ENCODE data around the gene TEX54.

Gene TEX54

DNA sequence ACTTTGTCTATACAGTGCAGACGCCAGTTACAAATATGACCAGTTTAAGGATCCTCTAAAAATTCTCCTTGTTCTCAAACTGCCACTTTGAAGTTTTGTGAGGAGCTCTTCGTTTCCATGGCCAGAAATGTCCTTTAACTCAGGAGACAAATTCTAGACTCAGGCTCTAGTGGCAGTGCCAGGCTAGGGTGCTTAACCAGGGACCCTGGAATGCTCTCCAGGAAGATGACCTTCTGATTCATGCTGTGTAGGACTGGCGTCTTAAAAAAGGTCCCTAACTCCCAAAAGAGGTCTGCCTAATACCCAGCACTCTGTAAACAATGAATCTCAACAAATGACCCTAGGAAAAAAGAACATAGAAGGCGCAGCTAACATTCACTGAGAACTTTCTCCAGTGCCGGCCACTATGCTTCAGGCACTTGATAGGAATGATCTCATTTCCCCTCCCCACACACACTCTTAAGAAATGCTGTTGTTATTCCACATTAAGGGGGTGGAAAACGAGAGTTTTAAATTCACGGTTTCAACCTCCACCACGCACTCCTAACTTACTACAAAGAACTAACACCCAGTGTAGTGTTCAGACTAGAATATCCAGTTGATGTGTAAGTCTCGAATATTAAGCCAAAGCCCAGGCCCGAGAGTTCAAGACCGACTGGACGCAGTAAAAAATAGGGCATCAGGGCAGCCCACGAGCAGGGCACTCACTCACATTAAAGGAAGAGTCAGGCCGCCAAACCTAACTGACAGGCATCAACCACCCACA lies 28.1 kb downstream of the TEX54 start:
- H3K36me3 ChIP-seq (ENCODE audit: insufficient read depth, low read length) = peaks cover 40% of the 10 kb centered on the region
- no peaks in the 10 kb centered on the region for H3K27me3 ChIP-seq (ENCODE audit: insufficient read depth, low read length)
- peak overlapping the region; percentile 92 for H3K4me3 ChIP-seq (ENCODE audit: low read length)

DNA sequence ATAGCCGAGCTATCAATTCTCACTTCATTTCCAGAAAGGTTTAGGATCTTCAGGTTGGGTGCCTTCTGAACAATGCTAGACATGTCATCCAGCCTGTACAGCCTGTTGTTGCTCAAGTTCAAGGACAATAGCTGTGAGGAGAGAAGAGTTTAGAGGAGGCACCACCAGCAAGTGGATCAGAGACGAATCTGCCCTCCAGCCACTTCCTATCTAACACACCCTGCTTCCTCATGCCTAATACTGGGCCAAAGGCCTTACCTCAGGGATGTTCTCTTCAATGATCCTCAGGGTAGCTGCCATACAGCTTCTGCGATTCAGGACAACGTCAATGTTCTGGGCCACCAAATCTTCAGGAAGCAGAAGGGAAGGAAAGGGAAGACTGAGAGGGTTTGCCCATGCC lies 31.6 kb downstream of the TEX54 start:
- Histone ChIP-seq H3K36me3 (ENCODE audit: insufficient read depth, low read length) (peaks cover 67% of the 10 kb centered on the region), H2AFZ (ENCODE audit: low read depth, low read length) (no peak overlapping the region), H3K27me3 (ENCODE audit: insufficient read depth, low read length) (no peaks in the 10 kb centered on the region), H3K4me3 (ENCODE audit: low read length) (no peak overlapping the region), H3K9me3 (ENCODE audit: low read length) (no peaks in the 10 kb centered on the region), H3K4me1 (ENCODE audit: insufficient read depth, low read length) (peaks cover 14% of the 10 kb centered on the region)

More for the DNA sequence above, 28.1 kb downstream of the TEX54 start:
- Histone ChIP-seq H3K9me3 (ENCODE audit: low read length) (no peaks in the 10 kb centered on the region), H2AFZ (ENCODE audit: low read depth, low read length) (no peak overlapping the region), H3K4me1 (ENCODE audit: insufficient read depth, low read length) (peaks cover 21% of the 10 kb centered on the region)

DNA sequence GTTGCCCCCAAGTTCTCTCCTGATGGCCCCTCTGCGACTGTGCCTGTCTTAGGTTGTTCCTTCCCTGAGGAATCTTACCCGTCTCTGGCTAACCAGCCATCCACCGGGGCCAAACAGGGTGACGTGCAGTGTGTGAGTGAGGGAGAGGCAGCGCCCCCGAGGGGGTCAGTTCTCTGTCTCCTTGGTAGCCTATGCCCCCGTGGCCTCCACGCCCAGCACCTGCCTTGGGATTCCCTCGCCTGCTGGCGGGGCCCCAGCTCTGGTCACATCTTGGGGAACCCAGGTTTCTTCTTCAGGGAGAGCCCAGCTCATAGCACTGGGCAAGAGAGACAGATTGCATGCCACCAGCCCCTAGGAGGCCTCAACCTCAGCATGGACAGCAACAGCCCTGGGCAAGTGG lies 33.2 kb downstream of the TEX54 start:
- no peak overlapping the region for H2AFZ ChIP-seq (ENCODE audit: low read depth, low read length)
- H3K4me3 ChIP-seq (ENCODE audit: low read length) = no peak overlapping the region
- no peaks in the 10 kb centered on the region for H3K27me3 ChIP-seq (ENCODE audit: insufficient read depth, low read length)
- no peaks in the 10 kb centered on the region for H3K9me3 ChIP-seq (ENCODE audit: low read length)
- peaks cover 10% of the 10 kb centered on the region for H3K4me1 ChIP-seq (ENCODE audit: insufficient read depth, low read length)
- peaks cover 83% of the 10 kb centered on the region for H3K36me3 ChIP-seq (ENCODE audit: insufficient read depth, low read length)

DNA sequence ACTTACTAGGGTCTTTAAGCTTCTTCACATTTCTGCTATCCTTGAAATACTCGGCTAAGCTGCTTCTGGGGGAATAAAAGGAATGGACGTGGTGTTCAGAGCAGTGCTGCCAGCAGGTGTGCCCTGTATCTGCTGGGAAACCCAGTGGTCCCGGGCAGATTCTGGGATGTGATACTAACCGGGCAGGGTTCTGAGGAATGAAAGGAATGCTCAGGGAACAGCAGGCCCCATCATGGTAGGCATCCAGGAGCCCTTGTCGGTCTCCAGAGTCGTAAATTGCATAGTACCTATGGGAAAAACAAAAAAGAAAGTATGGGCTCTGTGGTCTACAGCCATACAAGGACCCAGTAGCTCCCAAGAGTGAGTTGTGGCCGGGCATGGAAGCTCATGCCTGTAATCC lies 36.4 kb downstream of the TEX54 start:
- Histone ChIP-seq H2AFZ (ENCODE audit: low read depth, low read length) (no peak overlapping the region), H3K36me3 (ENCODE audit: insufficient read depth, low read length) (peaks cover 83% of the 10 kb centered on the region), H3K4me1 (ENCODE audit: insufficient read depth, low read length) (peaks cover 11% of the 10 kb centered on the region), H3K4me3 (ENCODE audit: low read length) (no peak overlapping the region), H3K9me3 (ENCODE audit: low read length) (no peaks in the 10 kb centered on the region), H3K27me3 (ENCODE audit: insufficient read depth, low read length) (no peaks in the 10 kb centered on the region)

DNA sequence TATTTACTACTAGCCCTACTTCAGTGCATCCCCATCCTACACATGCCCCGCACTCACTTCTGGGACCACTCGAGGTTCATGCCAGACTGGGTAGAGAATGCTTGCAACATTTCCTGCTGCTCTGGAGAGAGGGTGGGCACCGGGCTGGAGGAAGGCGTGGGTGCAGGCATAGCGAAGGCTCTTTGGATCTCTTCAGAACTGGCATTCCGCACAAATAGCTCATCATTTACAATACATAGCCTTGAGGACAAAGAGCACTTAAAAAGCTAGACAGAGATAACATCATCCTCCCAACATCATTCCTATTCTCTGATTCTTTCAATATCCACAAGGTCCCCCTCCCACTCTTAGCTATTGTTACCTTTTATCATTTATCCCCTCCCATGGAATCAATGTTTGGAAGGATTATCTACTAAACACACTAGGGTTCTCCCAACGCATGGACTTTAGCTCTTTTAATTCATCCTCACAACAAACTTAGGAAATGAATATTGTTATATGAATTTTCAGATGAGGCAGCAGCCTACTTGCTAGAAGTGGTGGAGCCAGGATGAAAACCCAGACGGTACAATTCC lies 38.4 kb downstream of the TEX54 start:
- no peaks in the 10 kb centered on the region for H3K9me3 ChIP-seq (ENCODE audit: low read length)
- no peaks in the 10 kb centered on the region for H3K27me3 ChIP-seq (ENCODE audit: insufficient read depth, low read length)
- H3K4me1 ChIP-seq (ENCODE audit: insufficient read depth, low read length) = peaks cover 21% of the 10 kb centered on the region
- no peak overlapping the region for H2AFZ ChIP-seq (ENCODE audit: low read depth, low read length)
- H3K36me3 ChIP-seq (ENCODE audit: insufficient read depth, low read length) = peaks cover 81% of the 10 kb centered on the region
- no peak overlapping the region for H3K4me3 ChIP-seq (ENCODE audit: low read length)

DNA sequence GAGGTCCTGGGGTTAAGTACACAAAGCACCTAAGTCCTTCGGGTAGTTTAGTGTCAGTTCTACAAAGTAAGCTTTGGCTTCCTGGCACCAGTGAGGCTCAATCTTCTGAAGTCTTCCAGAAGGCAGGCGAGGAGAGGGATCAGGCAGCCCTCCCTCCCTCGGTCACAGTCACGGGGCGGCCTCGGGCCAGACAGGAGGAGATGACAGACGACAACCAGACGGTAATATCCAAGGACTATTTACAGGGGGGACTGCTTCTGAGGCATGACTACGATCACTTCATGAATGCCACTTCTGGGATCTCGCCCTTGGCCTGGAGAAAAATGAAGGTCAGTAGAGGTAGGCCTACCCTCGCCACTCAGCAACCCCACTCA lies 40.5 kb downstream of the TEX54 start:
- H3K9me3 ChIP-seq (ENCODE audit: low read length) = no peaks in the 10 kb centered on the region
- peaks cover 68% of the 10 kb centered on the region for H3K36me3 ChIP-seq (ENCODE audit: insufficient read depth, low read length)
- H2AFZ ChIP-seq (ENCODE audit: low read depth, low read length) = no peak overlapping the region
- peaks cover 21% of the 10 kb centered on the region for H3K4me1 ChIP-seq (ENCODE audit: insufficient read depth, low read length)
- H3K4me3 ChIP-seq (ENCODE audit: low read length) = peak overlapping the region; percentile 67
- H3K27me3 ChIP-seq (ENCODE audit: insufficient read depth, low read length) = no peaks in the 10 kb centered on the region

DNA sequence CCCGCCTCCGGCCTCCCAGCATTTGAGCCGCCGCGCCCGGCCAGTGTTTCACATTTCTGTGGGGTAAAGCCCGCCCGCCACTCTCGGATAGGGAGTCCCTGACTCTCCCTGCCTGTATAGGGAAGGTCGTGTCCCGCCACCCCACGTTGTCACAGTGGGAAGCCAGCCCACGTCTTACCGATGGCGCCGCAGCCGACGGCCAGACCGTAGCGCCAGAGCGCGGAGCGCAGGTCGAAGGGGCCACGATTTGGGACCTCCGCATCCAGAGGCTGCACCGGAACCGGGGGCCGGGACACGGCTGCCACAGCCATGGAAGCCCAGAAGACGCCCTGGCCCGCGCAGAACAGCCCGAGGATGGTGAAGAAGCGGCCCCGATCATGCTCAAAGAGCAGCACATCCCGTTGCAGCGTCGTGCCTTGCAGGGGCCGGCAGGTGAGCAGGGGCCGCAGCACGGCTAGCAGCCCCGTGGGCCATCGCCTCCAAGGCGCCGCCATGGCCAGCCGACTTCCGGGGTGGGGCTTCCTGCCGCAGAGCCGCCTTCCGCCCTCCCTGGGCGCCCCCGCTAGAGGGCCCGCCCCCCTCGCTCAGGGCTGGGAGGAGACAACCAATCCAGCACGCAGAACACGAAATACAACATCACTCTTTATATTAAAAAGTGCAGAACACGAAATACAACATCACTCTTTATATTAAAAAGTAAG lies 41.0 kb downstream of the TEX54 start, which contains the start of gene TMEM223:
Gene TMEM223, minus strand, starts transcription at position 506 of the 701 bp plus-strand sequence. Its CDS starts 12 bp downstream, at position 494.
- no peak within 1 kb of the TSS for H2AFZ ChIP-seq (ENCODE audit: low read depth, low read length)
- H3K27me3 ChIP-seq (ENCODE audit: insufficient read depth, low read length) = no peaks in the 10 kb centered on the region
- peak within 1 kb of the TSS; percentile 67 for H3K4me3 ChIP-seq (ENCODE audit: low read length)
- no peaks in the 10 kb centered on the region for H3K9me3 ChIP-seq (ENCODE audit: low read length)
- peaks cover 62% of the 10 kb centered on the region for H3K36me3 ChIP-seq (ENCODE audit: insufficient read depth, low read length)
- peaks cover 21% of the 10 kb centered on the region for H3K4me1 ChIP-seq (ENCODE audit: insufficient read depth, low read length)

DNA sequence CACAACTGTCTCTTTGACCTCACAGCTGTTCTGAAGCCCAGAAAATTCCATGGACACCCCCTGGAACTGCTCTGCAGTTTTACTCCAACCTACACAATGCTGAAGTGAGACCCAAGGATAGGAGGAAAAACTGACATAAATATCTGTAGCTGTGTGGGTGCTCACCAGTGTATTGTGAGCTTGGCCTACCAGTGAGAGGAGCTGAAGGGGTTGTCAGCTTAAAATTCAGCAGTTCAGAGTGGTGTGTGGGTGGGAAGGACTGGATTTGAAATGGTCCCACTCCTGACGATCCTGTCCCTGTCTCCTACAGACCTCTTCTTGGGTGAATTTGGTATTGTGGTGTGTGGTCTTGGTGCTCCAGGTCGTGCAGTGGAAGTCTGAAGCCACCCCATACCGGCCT lies 43.1 kb downstream of the TEX54 start:
- no peak overlapping the region for H3K4me3 ChIP-seq (ENCODE audit: low read length)
- peaks cover 50% of the 10 kb centered on the region for H3K36me3 ChIP-seq (ENCODE audit: insufficient read depth, low read length)
- H2AFZ ChIP-seq (ENCODE audit: low read depth, low read length) = no peak overlapping the region
- peaks cover 25% of the 10 kb centered on the region for H3K4me1 ChIP-seq (ENCODE audit: insufficient read depth, low read length)
- no peaks in the 10 kb centered on the region for H3K27me3 ChIP-seq (ENCODE audit: insufficient read depth, low read length)
- H3K9me3 ChIP-seq (ENCODE audit: low read length) = no peaks in the 10 kb centered on the region

DNA sequence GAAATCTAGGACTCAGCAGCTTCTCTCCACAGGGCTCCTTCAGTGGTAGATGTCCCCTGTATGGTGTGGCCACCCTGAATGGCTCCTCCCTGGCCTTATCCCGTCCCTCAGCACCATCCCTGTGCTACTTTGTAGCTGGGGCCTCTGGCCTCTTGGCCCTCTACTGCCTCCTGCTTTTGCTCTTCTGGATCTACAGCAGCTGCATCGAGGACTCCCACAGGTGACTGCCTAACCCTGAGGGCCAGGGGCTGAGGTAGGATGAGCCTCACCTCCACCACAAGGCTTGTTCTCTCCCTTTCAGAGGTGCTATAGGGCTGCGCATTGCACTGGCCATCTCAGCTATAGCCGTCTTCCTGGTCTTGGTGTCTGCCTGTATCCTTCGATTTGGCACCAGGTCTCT lies 43.6 kb downstream of the TEX54 start:
- Histone ChIP-seq H3K27me3 (ENCODE audit: insufficient read depth, low read length) (no peaks in the 10 kb centered on the region), H2AFZ (ENCODE audit: low read depth, low read length) (no peak overlapping the region), H3K9me3 (ENCODE audit: low read length) (no peaks in the 10 kb centered on the region), H3K36me3 (ENCODE audit: insufficient read depth, low read length) (peaks cover 44% of the 10 kb centered on the region), H3K4me1 (ENCODE audit: insufficient read depth, low read length) (peaks cover 25% of the 10 kb centered on the region), H3K4me3 (ENCODE audit: low read length) (no peak overlapping the region)

DNA sequence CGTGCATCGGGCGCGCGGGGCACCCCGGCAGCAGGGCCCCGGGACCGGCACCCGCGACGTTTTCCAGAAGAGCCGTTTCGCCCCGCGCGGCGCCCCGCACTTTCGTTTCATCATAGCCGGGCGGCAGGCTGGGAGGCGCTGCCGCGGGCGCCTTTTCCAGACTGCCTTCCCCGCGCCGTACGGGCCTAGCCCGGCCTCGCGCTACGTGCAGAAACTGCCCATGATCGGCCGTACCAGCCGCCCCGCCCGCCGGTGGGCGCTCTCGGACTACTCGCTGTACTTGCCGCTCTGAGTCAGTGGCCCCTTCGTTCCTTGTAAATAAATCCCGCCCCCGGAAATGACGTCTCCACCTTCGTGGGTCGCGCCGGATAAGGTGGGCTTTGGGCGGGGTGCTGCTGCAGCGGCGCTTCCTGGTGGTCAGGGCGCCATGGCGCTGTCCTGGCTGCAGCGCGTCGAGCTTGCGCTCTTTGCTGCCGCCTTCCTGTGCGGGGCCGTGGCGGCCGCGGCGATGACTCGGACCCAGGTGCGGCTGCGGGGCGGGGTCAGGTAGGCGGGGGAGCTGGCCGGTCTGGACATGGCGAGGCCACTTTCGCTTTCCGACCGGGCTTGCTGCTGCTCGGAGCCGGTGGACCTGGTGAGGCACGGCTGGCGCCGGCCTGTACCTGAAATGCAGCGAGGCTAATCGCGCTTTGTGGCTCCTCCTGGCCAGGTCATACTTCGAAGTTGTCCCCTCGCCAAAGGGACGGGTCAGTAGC lies 45.5 kb downstream of the TEX54 start, which contains the start of gene TMEM179B:
Gene TMEM179B, plus strand, starts transcription at position 398 of the 755 bp plus-strand sequence. Its CDS starts 30 bp downstream, at position 428.
- H3K36me3 ChIP-seq (ENCODE audit: insufficient read depth, low read length) = peaks cover 45% of the 10 kb centered on the region

DNA sequence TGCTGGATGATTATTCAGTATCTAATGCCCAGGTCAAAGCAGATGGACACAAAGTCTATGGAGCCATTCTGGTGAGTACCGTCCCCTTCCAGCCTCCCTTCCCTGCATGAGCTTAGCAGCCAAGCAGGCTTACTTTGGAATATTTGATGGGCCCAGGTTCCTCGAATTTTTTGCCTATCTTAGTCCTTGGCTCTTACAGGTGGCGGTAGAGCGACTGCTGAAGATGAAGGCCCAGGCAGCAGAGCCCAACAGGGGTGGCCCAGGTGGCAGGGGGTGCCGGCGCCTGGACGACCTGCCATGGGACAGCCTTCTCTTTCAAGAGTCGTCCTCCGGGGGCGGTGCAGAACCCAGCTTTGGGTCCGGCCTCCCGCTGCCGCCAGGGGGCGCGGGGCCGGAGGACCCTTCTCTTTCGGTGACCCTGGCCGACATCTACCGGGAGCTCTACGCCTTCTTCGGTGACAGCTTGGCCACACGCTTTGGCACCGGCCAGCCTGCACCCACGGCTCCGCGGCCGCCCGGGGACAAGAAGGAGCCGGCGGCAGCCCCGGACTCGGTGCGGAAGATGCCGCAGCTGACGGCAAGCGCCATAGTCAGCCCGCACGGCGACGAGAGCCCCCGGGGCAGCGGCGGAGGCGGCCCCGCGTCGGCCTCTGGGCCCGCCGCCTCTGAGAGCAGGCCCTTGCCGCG lies 46.2 kb downstream of the TEX54 start:
- Histone ChIP-seq H3K36me3 (ENCODE audit: insufficient read depth, low read length) (peaks cover 48% of the 10 kb centered on the region), H2AFZ (ENCODE audit: low read depth, low read length) (no peak overlapping the region), H3K9me3 (ENCODE audit: low read length) (no peaks in the 10 kb centered on the region), H3K27me3 (ENCODE audit: insufficient read depth, low read length) (no peaks in the 10 kb centered on the region), H3K4me3 (ENCODE audit: low read length) (peak overlapping the region; percentile 95), H3K4me1 (ENCODE audit: insufficient read depth, low read length) (peaks cover 16% of the 10 kb centered on the region)

More for the DNA sequence above, 45.5 kb downstream of the TEX54 start, which contains the start of gene TMEM179B:
- no peaks in the 10 kb centered on the region for H3K27me3 ChIP-seq (ENCODE audit: insufficient read depth, low read length)
- H3K4me1 ChIP-seq (ENCODE audit: insufficient read depth, low read length) = peaks cover 20% of the 10 kb centered on the region
- peak within 1 kb of the TSS; percentile 95 for H3K4me3 ChIP-seq (ENCODE audit: low read length)
- H3K9me3 ChIP-seq (ENCODE audit: low read length) = no peaks in the 10 kb centered on the region
- no peak within 1 kb of the TSS for H2AFZ ChIP-seq (ENCODE audit: low read depth, low read length)

DNA sequence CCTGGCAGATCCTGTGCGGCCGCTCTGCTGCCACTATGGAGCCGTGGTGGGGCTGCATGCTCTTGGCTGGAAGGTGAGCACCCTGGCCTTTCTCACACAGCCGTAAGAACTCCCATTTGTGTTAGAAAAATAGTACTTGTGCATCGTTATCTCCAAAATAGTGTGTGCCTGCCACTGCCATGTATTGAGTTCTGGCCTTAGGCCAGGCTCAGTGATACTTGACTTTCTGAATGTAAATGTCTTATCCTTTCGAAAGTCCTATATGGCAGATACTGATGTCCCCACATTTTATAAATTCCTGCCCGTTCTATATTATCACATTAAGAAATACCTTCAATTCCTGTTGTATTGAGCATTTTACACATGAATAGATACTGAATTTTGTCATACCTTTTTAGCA lies 49.9 kb downstream of the TEX54 start:
- no peaks in the 10 kb centered on the region for H3K27me3 ChIP-seq (ENCODE audit: insufficient read depth, low read length)
- no peak overlapping the region for H3K4me3 ChIP-seq (ENCODE audit: low read length)
- no peak overlapping the region for H2AFZ ChIP-seq (ENCODE audit: low read depth, low read length)
- H3K9me3 ChIP-seq (ENCODE audit: low read length) = no peaks in the 10 kb centered on the region
- H3K36me3 ChIP-seq (ENCODE audit: insufficient read depth, low read length) = peaks cover 37% of the 10 kb centered on the region
- H3K4me1 ChIP-seq (ENCODE audit: insufficient read depth, low read length) = peaks cover 4% of the 10 kb centered on the region
